GM18502 (cell line): ENCODE measurements around the gene GPR15.
"Not testable (repeated sequence)": the region's sequence is repeated elsewhere in the genome, so short reads cannot be mapped to it uniquely, and the experiment has no call there.

ENCODE experiments used
- ATAC-seq: cut with Tn5 transposase; IDR thresholded peaks from one replicate; pipeline ENCODE4 v1.9.1; 2021; ENCODE audit warnings: mild to moderate bottlenecking; ENCODE audit not compliant: unreplicated experiment, poor library complexity

The GPR15 gene

DNA sequence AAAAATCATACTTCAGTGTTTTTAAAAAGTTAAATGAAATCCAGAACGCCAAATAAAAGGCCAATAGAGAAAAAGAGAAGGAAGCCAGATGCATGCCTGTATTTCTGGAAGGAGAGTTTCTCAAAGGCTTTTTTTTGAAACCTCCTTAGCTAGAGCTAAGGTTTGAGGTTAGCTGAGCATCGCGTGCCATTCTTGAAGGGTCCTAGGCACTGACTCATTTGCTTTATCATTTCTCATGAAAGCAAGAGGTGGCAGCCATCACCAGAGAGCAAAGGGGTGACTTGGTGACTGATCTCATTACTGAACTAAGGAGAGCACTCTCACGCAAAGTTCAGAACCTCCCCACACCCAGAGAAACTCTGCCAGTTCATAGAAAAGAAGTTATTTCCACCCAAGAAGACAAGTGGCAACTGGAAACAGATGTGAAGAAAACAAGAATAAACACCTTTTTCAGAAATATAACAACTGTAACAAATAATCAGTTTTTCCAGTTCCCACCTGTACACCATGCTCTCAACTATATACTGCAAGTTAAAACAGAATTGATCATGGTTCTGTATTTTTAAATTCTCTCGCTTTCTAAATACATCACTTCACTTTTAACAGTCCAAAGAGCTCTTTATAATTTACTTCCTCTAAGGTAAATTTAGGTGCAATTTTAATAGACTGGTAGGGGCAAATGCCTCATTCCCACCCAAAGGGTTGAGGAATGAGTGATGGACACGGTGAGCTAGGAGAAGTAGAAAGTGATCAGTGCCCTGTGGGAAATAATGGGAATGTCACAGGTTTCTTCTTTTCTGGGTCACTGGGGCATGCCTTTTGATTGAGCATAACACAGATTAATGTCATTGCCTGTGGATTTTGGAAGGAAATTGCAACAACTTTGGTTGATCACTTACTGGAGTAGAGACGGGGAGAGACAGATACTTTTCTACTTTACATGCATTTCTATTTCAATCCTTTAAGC, 24.7 kb downstream of the GPR15 start:
- peak; percentile 78 for ATAC-seq

DNA sequence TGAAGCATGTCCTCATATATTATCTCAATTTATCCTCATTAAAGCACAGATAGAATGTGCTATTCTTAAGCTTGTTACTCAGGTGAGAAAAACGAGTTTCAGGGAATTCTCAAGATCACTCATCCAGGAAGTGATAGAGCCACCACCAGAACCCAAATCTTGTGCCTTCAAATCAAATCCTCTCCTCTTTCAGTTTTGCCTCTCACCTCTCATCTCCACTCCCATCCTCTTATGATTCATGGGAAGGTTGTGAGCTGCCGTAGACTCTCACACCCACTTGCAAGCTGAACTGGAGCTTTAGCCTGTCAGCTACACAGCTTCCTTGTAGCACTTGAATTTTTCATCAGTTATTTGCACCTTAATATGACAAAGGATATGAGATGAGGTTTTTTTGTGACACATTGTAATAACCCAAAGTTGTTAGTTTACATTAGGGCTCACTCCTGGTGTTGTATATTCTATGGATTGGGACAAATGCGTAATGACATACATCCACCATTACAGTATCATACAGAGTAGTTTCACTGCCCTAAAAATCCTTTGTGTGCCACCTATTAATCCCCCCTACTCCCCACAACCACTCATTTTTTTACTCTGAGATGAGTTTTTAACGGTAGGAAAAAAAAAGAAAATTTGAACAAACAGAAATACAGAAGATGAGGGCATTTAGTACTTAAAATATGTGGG, 25.7 kb downstream of the GPR15 start:
- peak; percentile 32 for ATAC-seq

DNA sequence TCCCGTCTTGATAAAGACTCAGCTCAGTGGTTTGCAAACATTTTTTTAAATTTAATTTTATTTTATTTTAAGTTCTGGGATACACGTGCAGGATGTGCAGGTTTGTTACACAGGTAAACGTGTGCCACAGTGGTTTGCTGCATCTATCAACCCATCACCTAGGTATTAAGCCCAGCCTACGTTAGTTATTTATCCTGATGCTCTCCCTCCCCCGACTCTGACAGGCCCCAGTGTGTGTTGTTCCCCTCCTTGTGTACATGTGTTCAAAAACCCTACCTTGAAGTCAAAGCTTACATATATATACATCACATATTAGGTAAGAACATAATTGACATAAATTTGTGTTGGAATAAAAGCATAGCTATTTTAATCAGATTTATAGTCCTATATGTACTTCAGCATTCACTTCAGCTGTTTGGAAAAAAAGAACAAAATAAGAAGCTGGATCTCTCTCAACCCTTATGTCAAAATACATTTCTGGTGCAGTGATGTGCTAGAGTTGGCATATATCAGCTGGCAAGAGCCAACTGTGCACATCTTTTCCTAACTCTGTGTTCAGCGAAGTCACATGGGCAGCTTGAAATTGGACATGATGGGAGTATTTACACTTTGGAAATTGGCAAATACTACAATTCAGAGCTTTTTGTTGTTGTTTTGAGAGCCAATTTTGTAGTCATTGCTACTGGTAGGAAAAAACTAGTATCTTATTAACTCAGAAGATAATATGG, 26.5 kb downstream of the GPR15 start:
- no peak for ATAC-seq

DNA sequence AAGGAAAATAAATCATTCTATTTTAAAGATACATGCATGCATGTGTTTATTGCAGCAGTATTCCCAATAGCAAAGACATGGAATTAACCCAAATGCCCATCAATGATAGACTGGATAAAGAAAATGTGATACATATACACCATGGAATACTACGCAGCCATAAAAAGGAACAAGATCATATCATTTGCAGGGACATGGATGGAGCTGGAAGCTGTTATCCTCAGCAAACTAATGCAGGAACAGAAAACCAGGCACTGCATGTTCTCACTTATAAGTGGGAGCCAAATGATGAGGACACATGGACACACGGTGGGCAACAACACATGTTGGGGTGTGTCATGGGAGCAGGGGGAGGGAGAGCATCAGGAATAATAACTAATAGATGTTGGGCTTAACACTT, 28.0 kb downstream of the GPR15 start:
- ATAC-seq, result not testable (repeated sequence)

DNA sequence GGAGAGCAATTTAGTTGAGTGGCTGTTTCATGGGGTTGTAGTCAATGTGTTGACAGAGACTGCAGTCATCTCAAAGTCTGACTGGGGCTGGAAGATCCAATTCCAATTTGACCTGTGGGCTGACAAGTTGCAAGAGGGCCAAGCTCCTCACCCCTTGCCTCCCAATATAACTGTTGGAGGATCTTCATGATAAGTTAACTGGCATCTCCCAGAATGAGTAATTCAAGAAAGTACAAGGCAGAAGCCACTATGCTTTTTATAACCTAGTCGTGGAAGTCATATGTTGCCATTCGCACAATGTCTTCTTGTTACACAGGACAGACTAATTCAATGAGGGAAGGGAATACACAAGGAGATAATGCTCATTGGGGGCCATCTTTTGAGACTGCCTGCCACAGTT, 29.1 kb downstream of the GPR15 start:
- ATAC-seq, result no peak

DNA sequence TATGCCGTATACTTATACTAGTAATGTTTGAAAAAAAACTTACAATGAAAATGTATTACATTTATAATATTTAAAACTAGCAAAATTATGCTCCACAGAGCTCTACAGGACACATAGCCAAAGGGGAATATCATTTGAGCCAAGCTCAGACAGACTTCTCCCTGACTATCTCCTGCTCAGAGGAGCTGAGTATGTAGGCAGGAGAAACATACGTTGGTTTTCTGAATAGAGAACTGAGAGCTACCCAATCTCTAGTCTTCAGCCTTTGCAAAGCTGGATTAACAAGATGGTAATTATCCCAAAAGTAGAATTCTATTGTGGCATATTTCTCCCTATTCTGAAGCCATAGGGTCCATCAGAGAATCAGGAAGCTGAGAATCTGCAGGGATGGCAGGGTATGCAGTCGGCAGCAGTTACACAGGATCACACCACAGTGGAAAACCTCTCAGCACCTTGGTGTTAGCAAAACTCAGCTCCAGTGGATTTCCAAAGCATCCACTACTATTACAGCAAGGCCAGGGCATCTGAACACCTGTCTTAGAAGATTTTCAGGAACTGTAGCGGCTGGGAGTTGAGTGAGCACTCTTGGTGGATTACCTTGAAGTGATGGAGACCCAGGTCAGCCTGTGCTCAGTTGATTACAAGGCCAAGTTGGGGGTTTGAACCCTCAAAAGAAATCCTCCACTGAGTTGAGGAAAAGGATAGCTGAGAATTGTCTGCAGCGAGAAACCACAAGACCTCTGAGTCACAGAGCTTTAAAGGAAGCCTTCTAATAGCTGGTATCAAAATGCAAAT, 30.1 kb downstream of the GPR15 start:
- ATAC-seq, result peak; percentile 12

DNA sequence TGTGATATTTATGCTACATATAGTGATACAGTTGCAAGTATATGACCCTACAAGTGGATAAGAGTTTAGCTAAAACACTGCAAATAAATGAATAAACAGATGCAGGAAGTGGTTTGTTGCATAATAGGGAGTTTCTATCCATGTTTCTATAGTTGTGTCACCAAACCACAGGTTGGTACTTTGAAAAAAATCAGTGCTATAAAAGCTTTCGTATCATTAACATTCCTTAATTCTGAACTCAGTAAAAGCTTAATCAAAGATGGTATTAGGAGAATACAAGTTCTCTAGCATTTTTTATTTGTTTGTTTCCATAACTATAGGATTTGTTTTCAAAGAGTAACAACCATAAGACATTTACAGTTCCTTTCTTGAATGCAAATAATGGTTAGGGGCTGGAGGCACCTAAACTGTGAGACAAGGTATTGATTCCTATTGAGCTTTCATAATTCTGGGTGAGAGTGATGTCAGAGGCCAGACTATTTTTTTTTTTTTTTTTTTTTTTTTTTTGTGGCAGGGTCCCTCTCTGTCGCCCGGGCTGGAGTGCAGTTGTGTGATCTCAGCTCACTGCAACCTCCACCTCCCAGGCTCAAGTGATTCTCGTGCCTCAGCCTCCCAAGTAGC, 32.0 kb downstream of the GPR15 start:
- ATAC-seq, result peak; percentile 61

DNA sequence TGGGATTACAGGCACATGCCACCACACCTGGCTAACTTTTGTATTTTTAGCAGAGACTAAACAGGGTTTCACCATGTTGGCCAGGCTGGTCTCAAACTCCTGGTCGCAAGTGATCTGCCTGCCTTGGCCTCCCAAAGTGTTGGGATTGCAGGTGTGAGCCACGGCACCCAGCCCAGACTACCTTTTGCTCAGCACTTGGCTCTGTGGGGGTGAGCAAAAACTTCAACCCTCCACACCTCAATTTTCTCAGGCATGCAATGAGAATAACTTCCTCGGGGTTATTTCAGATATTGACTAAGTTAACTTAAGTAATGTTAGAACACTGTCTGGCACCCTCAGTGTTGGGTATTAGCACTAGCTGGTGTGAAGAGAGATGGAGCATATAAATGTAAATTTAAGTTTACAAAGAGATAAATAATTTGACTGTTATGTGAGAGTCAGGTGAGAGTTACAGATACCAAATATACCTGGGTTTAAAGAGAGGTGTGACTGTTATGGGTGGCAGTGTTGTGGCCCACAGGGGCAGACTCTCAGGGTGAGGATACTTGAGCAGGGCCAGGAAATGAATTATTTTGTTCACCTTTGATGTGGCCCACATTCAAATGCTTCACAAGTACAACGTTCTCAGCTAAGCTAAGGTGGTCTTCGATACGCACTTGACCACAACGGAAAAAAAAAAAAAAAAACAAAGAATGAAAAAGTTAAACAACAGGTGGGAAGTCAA, 32.7 kb downstream of the GPR15 start:
- peak; percentile 11 for ATAC-seq

DNA sequence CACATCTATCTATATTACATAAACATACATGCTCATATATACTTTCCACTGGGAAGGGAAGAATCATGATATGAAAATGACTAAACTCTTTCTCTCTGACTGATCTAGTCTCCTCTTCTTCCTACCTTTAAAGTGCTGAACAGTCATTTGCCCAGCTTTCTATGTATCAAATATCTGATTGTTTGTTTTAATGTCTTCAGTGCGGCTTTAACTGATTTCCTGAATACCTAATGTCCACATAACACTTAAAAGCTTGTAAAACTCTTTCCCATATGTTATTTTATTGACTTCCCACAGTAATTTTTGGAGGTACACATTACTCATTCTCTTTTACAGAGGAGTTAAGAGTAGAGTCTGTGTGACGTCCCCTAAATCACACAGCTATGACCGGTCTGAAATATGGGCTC, 33.5 kb downstream of the GPR15 start:
- ATAC-seq, result no peak

DNA sequence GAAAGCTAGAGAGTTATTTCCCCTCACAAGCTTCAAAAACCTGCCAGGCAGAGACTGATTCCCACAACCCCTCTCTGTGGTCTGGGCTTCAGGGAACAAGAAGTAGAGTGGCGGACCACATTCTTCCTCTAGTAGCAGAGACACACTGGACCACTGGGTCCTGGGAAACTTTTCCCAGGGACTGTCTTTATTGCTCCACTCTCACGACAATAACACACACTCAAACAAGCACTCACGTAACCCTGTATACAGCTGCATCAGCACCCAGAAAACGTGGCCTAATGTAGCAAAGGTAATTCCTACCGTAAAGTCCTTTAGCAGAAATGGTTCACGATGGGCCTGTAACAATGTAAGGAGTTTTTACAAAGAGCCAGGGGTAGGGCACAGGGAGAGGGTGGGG, 34.1 kb downstream of the GPR15 start:
- ATAC-seq, result no peak

DNA sequence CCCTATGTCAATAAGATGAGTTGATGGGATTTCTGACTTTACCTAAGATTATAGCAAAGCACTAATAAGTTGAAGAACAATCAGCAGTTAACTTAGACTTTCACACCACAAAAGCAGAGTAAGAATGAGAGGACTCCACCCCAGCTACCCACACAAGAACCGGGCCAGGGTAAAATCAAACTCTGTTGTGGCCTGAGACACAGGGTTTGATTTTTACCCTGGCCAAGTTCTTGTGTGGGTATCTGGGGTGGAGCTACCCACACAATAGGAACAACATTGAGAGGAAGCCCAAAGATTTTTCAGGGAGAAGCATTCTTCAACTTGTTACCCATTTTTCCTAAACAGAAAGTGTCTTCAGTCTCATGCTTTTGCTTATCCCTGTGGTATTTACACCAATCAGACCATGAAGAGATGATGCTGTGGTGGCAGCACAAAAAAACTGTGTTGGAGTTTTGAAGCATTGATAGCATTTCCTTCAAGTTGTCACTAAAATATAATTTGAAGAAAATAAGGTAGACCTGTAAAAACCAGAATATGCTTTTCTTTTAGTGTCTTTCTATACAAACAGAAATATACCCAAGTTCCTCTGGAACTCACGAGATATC, 36.0 kb downstream of the GPR15 start:
- ATAC-seq, result peak; percentile 25

DNA sequence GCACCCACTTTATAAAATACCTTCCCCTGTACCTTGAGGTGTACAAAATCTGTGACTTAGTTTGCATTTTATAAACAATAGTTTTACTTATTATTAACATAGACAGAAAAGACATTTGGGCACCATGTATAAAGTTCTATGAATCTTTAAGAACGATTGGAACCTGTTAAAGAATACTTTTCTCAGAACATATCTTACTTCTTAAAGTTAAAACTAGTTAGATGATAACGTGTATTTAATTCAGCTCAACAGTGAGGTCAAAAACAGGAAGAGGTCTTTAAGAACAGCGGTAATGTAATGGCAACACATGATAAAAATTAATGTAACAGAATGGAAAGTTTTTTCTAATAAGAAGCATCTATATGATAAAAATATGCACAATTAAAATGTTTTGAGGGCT, 36.6 kb downstream of the GPR15 start:
- ATAC-seq, result no peak

DNA sequence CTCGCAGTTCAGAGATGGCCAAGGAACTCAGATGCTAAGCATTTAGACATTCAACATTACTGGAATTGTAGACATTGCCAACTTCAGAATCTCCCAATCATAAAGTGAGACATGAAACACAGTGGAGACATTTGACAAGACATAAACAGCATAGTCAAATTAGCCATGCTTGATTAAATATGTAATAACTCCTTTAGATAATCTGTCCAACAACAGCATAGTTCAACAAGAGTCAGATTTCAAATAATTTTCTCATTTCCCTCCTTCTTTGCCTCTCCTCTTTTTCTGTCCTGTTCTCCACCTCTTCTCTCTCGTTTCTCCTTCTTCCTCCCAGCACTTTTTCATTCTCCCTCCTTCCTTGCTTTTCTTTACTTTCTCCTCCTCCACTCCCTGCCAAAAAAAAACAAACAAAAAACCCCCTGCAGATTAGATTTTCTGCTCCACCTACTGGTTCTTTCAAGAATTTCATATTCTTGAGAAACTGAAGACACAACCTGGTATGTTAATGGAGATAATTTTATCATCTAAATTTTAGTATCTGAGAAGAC, 41.5 kb downstream of the GPR15 start:
- peak; percentile 78 for ATAC-seq

DNA sequence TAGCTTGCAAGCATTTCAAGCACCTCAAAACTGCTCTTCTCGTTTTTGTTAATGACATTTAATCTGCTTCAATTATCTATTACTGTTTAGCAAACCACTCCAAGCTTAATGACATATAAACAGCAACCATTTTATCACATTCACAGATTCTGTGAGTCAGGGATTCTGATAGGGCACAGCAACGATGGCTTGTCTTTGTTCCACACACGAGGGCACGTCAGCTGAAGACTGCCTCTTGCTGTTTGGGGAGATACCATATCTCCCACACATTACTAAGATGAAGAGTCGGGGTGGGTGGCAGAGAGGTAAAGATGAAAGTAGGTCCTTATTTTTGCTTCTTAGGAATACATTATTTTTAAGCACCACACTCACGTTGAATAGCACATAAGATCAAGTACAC, 42.4 kb downstream of the GPR15 start:
- no peak for ATAC-seq

DNA sequence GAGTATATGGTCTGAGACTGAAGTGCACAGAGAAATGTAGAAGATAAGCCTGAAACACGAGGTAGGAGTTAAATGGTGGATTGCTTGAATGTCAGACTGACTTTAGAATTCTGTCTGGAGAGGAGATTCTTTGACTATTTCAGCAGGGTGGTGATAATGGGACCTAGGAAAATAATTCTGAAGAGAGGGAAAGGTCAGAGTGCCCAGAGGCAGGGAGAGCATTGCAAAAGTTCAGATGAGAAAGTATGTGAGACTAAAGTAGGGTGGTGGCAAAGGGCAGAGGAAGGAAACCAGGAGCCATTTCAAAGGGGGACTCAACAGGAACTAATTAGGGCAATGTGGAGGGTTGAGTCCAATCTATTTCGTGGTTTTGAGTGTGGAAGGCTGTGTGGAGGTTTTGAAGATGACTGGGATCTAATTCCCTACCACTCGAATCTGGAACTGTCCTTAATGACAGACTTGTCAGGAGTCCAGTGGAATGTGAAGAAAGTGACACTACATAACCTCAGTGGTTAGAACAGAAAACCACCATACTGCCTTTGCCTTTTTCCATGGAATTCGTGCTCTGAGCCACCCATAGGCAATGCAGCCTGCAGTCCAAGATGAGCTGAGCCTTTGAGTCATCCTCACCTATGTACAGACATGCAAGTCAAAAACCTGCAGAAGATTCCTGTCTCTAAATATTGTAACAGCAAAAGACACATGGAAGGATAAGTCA, 45.6 kb downstream of the GPR15 start:
- ATAC-seq, result no peak

DNA sequence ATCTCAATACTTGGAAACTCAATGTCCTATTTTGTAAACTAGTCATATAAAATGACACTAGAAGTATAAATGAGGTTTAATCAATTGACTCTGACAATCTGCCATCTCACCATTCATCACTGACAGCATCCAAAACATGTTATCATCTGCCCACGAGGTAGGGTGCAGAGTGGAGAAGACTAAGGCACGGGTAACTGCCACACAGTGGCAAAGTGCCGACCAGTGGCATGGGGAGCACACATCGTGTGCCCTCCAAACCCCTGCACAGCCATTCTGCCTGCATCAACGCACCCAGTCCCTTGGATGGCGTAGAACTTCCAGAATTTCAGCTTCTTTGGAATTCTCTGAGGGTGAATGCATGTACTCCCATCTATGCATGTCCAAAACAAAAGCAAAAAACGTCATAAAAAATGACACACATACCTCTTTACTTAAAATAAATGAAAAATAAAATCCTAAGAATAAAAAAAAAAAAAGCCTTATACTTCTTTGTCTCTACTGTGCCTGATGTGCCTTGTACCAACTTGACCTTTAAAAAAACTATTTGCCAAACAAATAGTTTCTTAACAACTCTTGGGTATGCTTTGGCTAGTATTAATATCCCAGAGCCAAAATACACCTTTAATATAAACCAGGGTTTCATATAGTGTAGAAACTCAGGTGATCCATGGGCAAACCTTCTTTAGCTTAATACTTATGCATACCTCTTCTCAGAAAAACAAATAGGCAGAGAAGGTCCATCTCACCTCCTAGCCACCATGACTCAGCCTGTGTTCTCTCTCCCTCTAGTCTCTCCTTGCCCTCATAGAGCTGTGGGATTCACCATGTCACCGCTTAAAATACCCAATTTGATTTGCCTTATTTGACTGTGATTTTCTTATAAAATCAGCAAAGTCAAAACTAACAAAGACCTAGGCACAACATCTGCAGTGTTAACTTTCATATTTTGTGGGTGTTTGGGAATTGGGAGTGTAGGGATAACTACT, 48.9 kb downstream of the GPR15 start:
- no peak for ATAC-seq

DNA sequence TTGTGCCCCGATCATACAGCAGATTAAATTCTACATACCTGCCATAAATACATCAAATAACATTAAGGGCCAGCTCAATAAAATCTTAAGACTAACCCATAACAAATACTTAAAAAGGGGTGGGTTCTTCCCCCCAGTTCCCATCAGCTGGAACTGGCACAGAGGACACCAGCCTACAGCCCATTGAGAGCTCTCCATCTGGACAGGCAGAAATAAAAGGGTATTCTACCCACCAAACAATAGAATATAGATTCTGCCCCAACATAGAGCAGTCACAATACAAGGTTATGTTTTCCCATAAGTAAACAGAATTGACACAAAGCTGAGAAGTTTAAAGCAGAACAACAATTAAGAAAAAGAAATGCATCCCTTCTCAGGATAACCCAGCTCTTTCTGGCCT, 49.7 kb downstream of the GPR15 start:
- ATAC-seq, result no peak
